Vagina (tissue), 2 donors: ENCODE measurements around the gene DNAH10.

Experiments used
- CTCF ChIP-seq, 3 experiments: fragments of 450-650 bp in 2 of 3; fragments of 200-600 bp in 1 of 3; sonication (generic) in 1 of 3; IDR thresholded peaks; one replicate each; pipeline ENCODE4 v1.5.1; 2017 to 2019; ENCODE audit warnings: antibody characterized with exemption in 3 of 3, mild to moderate bottlenecking in 2 of 3, moderate library complexity in 2 of 3
- POLR2AphosphoS5 ChIP-seq, 2 donors: sonication (generic); formaldehyde crosslinking; IDR thresholded peaks; one replicate each; pipeline ENCODE4 v1.9.0; 2017; ENCODE audit warnings: antibody characterized with exemption in 2 of 2, mild to moderate bottlenecking in 2 of 2, low read depth in 1 of 2; ENCODE audit not compliant: insufficient read depth in 1 of 2

- TF ChIP-seq CTCF (IDR thresholded peaks at IDR 0.05) (no peak), POLR2AphosphoS5 (IDR thresholded peaks at IDR 0.05; ENCODE audit: insufficient read depth in 1 of 2, low read depth in 1 of 2) (no peak)
Measured at GRCh38 chr12:123973552-123974341, 211.6 kb downstream of the DNAH10 start.
